22Rv1 (cell line): ENCODE results near the gene ANKRD6.

Source experiments
- H3K27ac ChIP-seq: fragments of 450-650 bp; 2 replicates; pipeline ENCODE4 v1.5.1; 2017
- ZFX ChIP-seq: fragments of 450-650 bp; IDR thresholded peaks from 2 replicates; pipeline ENCODE4 v1.6.1; 2017; ENCODE audit warnings: antibody characterized with exemption, borderline replicate concordance
- TF ChIP-seq, protein P1 (sequence below): fragments of 450-650 bp; IDR thresholded peaks from 2 replicates; pipeline ENCODE4 v1.5.1; 2017; ENCODE audit warnings: mild to moderate bottlenecking

Gene ANKRD6

DNA sequence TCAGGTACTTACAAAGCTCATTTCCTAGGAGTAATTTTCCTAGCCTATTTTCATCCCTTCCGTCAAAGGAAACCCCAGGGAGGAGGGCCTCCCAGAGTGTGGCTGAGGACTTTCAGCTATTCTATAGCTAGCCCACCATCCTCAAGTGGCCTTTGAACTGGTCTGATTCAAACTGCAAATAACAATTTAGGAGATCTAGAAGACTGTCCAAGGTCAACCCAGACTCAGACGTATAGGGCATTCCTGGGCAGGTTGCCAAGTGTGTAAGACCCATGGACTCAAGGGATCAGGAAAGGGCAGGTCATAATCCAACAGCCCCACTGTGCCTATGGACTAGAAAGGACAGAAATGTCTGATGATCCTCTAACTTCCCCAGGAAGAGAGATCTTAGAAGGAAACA, 18.7 kb upstream of the ANKRD6 start:
- TF ChIP-seq, protein P1, sequence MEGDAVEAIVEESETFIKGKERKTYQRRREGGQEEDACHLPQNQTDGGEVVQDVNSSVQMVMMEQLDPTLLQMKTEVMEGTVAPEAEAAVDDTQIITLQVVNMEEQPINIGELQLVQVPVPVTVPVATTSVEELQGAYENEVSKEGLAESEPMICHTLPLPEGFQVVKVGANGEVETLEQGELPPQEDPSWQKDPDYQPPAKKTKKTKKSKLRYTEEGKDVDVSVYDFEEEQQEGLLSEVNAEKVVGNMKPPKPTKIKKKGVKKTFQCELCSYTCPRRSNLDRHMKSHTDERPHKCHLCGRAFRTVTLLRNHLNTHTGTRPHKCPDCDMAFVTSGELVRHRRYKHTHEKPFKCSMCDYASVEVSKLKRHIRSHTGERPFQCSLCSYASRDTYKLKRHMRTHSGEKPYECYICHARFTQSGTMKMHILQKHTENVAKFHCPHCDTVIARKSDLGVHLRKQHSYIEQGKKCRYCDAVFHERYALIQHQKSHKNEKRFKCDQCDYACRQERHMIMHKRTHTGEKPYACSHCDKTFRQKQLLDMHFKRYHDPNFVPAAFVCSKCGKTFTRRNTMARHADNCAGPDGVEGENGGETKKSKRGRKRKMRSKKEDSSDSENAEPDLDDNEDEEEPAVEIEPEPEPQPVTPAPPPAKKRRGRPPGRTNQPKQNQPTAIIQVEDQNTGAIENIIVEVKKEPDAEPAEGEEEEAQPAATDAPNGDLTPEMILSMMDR = no peak
- TF ChIP-seq ZFX = no peak

GRCh38 chr6:89415185-89415584, 17.8 kb upstream of the ANKRD6 start:
- no peak overlapping the region for H3K27ac ChIP-seq
- TF ChIP-seq, protein P1 = no peak
- no peak for TF ChIP-seq ZFX

More for the DNA sequence above, 18.7 kb upstream of the ANKRD6 start:
- no peak overlapping the region for H3K27ac ChIP-seq

- TF ChIP-seq, protein P1 = no peak
- TF ChIP-seq ZFX = no peak
- H3K27ac ChIP-seq = no peak overlapping the region
Observed at GRCh38 chr6:89416796-89417195, 16.2 kb upstream of the ANKRD6 start.

GRCh38 chr6:89430201-89430962, 2.6 kb upstream of the ANKRD6 start:
- TF ChIP-seq, protein P1 = no peak
- TF ChIP-seq ZFX = no peak
- H3K27ac ChIP-seq = no peak overlapping the region

DNA sequence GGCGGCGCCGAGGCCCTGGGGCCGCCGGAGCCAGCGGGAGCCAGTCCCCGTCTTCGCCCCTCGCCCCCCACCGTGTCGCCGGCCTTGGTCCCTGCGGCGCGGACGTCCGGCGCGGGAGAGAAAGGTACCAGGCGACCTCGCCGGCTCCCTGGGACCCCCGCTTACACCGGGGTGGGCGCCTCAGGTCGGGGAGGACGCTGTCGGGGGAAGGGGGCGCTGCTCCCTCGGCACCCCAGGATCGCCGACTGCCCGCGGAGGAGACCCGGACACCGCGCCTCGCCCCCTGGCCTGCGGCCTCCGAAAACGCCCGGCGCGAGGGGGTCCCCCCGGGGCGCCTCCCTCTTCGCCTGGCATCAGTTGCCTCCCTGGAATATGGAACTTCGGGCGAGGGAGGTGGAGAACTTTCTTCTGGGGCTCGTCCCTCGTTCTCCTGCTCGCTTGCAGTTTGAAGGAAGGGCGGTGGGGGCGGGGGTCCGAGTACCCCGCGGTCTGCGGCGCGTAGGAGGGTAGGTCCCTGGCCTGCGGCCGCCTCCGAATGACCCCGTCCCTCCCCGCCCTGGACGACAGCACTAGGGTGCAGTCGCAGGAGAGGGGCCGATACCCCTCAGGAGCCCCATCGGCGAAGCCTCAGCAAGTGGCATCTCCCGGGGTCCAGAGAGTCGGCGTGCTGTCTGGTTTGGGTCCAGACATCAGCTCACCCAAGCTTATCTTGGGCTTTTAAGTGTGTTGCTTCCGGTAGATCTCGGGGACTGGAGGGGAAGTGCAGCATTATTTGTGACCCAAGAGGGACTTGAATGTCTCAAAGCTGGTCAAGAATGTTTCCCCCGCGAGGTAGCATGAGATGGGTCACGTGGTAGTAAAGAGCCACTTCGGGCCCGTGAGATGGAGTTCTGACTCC, 549 bp downstream of the ANKRD6 start:
- no peak overlapping the region for H3K27ac ChIP-seq
- TF ChIP-seq ZFX = no peak
- TF ChIP-seq, protein P1 = peak; percentile 41

GRCh38 chr6:89434150-89434499, 1.2 kb downstream of the ANKRD6 start:
- H3K27ac ChIP-seq = no peak overlapping the region
- TF ChIP-seq ZFX = no peak
- TF ChIP-seq, protein P1 = no peak

- TF ChIP-seq, protein P1 = no peak
- TF ChIP-seq ZFX = no peak
- H3K27ac ChIP-seq = no peak overlapping the region
Observed at GRCh38 chr6:89434954-89435353, 2.0 kb downstream of the ANKRD6 start.
